OCI-LY7 (cell line): ENCODE data around the gene KCNH1. TPM values are rescaled to one million over a fixed set of nuclear protein-coding genes. Genes with fewer than 3 reads are reported as not detected.

Experiments
- BruUV-seq: library from RNA; stranded (reverse); fragments of 400-500 nt; replicated peaks from 2 replicates; lab custom pipeline; 2021; lab: Mats Ljungman, UMichigan
- CTCF ChIA-PET: fragments of 300-600 bp; sonication (Branson Sonifier 250); formaldehyde crosslinking; loops from one replicate; lab custom pipeline; 2022; ENCODE audit warnings: antibody characterized with exemption; ENCODE audit not compliant: unreplicated experiment; lab: Charles Lee
- POLR2A ChIA-PET: fragments of 300-600 bp; sonication (Branson Sonifier 250); formaldehyde crosslinking; loops from one replicate; lab custom pipeline; 2022; ENCODE audit warnings: antibody characterized with exemption; lab: Charles Lee
- DNase-seq: peaks from one replicate; pipeline ENCODE4 v3.0.0-alpha.2; 2015; ENCODE audit warnings: low spot score
- H2AFZ ChIP-seq: fragments of 200-600 bp; sonication (generic), shearing (Covaris generic); 2 replicates; pipeline ENCODE4 v1.6.1; 2014; ENCODE audit warnings: mild to moderate bottlenecking, antibody characterized with exemption, low read length, moderate library complexity
- H3K27ac ChIP-seq: fragments of 200-600 bp; sonication (generic); 2 replicates; pipeline ENCODE4 v1.5.1; 2014; ENCODE audit warnings: mixed run types, low read depth, mild to moderate bottlenecking, moderate library complexity, low read length, inconsistent platforms; ENCODE audit not compliant: poor library complexity, severe bottlenecking
- H3K36me3 ChIP-seq: fragments of 200-600 bp; sonication (generic); 2 replicates; pipeline ENCODE4 v1.6.1; 2014; ENCODE audit warnings: mild to moderate bottlenecking, antibody characterized with exemption, low read length, moderate library complexity, mixed read lengths; ENCODE audit not compliant: insufficient read depth
- H3K4me1 ChIP-seq: fragments of 200-600 bp; sonication (generic); 2 replicates; pipeline ENCODE4 v1.5.1; 2014; ENCODE audit warnings: mild to moderate bottlenecking, low read length; ENCODE audit not compliant: insufficient read depth, poor library complexity, severe bottlenecking
- H3K4me2 ChIP-seq: fragments of 200-600 bp; sonication (generic); 2 replicates; pipeline ENCODE4 v1.6.1; 2014; ENCODE audit warnings: mild to moderate bottlenecking, low read length
- H3K4me3 ChIP-seq: fragments of 200-600 bp; sonication (generic); 2 replicates; pipeline ENCODE4 v1.5.1; 2014; ENCODE audit warnings: mild to moderate bottlenecking, low read depth, low read length; ENCODE audit not compliant: poor library complexity, severe bottlenecking
- H3K79me2 ChIP-seq: fragments of 200-600 bp; sonication (generic); 2 replicates; pipeline ENCODE4 v1.6.1; 2016; ENCODE audit warnings: low read depth, mild to moderate bottlenecking, low read length, moderate library complexity, mixed read lengths; ENCODE audit not compliant: insufficient read depth
- H3K9me2 ChIP-seq: fragments of 200-600 bp; sonication (generic); 2 replicates; pipeline ENCODE4 v1.6.1; 2016; ENCODE audit warnings: mild to moderate bottlenecking, low read length, mixed read lengths; ENCODE audit not compliant: insufficient read depth
- H3K9me3 ChIP-seq: fragments of 200-600 bp; sonication (generic); 2 replicates; pipeline ENCODE4 v1.6.1; 2014; ENCODE audit warnings: mild to moderate bottlenecking, mixed run types, low read length, mixed read lengths
- H4K20me1 ChIP-seq: fragments of 200-600 bp; sonication (generic); 2 replicates; pipeline ENCODE4 v1.6.1; 2014; ENCODE audit warnings: mild to moderate bottlenecking, antibody characterized with exemption, low read length, moderate library complexity, mixed read lengths; ENCODE audit not compliant: insufficient read depth
- EZH2phosphoT487 ChIP-seq: fragments of 200-600 bp; sonication (generic); IDR thresholded peaks from 2 replicates; pipeline ENCODE4 v1.6.1; 2018; ENCODE audit warnings: low read depth, borderline replicate concordance, mild to moderate bottlenecking, mixed run types, antibody characterized with exemption, low read length, moderate library complexity, mixed read lengths
- intact Hi-C: fragments of 100-400 bp; cut with micrococcal nuclease; formaldehyde crosslinking; loops from one replicate; pipeline ENCODE4 v1.10.0; 2022; ENCODE audit not compliant: unreplicated experiment
- total RNA-seq, 2 experiments: library from RNA; depleted of rRNA in 1 of 2; stranded (reverse); fragments of >200 nt in 1 of 2; shearing (Covaris generic) in 1 of 2; gene quantifications; 2 replicates each; pipeline ENCODE4 v1.2.3, GENCODE V29; 2014 to 2022
- TF ChIP-seq, protein P1 (sequence below): fragments of 200-600 bp; sonication (generic); conservative IDR thresholded peaks from 2 replicates; pipeline ENCODE4 v1.5.1; 2014; ENCODE audit warnings: mild to moderate bottlenecking, antibody characterized with exemption, low read length, moderate library complexity, mixed read lengths

KCNH1 gene
- total RNA-seq, 2 experiments from 2014 or later = not detected

DNA sequence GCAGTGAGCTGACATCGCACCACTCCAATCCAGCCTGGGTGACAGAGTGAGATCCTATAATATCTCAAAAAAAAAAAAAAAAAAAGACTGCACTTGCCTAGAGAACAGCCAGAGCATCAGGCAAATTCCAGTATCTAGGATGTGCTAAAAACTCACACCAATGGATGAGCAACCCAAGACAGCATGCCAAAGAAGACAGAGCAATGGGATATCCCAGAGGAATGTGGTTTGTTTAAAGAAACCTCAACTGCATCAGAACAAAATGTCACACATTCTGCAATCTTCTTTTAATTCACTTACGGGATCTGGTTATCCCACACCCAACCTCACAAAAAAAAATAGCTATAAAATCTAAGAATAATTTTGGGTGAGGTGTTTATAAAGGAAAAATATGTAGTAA, 7.3 kb downstream of the KCNH1 start:
- no TSS peak for BruUV-seq
- CTCF ChIA-PET = no interaction called here
- no peak for DNase-seq
- intact Hi-C loops = no loop called here
- no peak overlapping the region for H2AFZ ChIP-seq
- H3K4me3 ChIP-seq = no peak overlapping the region
- H3K4me2 ChIP-seq = no peak overlapping the region
- H3K9me3 ChIP-seq = no peaks in the 10 kb centered on the region
- no peaks in the 10 kb centered on the region for H3K36me3 ChIP-seq
- TF ChIP-seq EZH2phosphoT487 = no peak
- TF ChIP-seq, protein P1, sequence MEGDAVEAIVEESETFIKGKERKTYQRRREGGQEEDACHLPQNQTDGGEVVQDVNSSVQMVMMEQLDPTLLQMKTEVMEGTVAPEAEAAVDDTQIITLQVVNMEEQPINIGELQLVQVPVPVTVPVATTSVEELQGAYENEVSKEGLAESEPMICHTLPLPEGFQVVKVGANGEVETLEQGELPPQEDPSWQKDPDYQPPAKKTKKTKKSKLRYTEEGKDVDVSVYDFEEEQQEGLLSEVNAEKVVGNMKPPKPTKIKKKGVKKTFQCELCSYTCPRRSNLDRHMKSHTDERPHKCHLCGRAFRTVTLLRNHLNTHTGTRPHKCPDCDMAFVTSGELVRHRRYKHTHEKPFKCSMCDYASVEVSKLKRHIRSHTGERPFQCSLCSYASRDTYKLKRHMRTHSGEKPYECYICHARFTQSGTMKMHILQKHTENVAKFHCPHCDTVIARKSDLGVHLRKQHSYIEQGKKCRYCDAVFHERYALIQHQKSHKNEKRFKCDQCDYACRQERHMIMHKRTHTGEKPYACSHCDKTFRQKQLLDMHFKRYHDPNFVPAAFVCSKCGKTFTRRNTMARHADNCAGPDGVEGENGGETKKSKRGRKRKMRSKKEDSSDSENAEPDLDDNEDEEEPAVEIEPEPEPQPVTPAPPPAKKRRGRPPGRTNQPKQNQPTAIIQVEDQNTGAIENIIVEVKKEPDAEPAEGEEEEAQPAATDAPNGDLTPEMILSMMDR = no peak
- no peak overlapping the region for H3K27ac ChIP-seq
- no peaks in the 10 kb centered on the region for H3K79me2 ChIP-seq
- H4K20me1 ChIP-seq = no peaks in the 10 kb centered on the region
- no peaks in the 10 kb centered on the region for H3K9me2 ChIP-seq
- POLR2A ChIA-PET = interaction anchor here (0.7 to 1.0 kb wide), 5 partner anchors 46 to 956 kb away, joined by 3 to 5 read pairs (median 5); no protein-coding TSS in a partner anchor
- no peaks in the 10 kb centered on the region for H3K4me1 ChIP-seq

DNA sequence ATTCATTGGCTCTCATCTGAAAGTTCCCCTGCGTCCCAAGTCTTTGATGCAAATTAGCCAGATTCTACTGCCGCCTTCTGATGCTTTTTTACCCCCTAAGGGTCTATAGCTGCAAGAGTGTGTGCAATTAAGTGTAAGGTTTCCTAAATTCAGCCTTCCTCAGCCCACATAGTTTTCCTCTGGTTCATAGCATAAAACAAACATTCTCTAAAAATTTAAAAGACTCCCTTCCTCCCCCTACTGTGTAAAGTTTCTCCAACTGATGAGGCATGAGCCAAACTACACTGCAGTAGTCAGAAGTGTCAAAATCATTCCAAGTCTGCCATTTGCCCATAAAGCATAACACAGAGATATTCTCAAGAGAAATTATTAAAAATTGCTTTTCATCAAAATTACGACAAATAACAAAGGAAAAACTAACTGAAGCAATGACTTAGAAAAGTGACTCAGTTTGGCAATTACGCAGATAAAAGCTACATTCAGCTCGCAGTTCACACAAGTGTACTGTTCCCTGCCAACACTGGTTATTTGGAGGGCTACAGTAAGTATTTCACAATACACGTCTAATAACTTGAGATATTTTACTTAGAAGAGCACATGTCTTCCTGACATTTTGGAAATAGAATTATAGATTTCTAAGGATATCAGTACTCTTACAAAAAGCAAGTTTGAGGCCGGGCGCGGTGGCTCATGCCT, 15.4 kb downstream of the KCNH1 start:
- Histone ChIP-seq H3K27ac (no peak overlapping the region), H3K4me1 (no peaks in the 10 kb centered on the region), H2AFZ (no peak overlapping the region), H3K4me2 (no peak overlapping the region), H3K9me3 (no peaks in the 10 kb centered on the region), H3K4me3 (no peak overlapping the region), H3K9me2 (no peaks in the 10 kb centered on the region), H3K79me2 (no peaks in the 10 kb centered on the region), H3K36me3 (no peaks in the 10 kb centered on the region), H4K20me1 (no peaks in the 10 kb centered on the region)
- POLR2A ChIA-PET = no interaction called here
- intact Hi-C loops = no loop called here
- CTCF ChIA-PET = no interaction called here
- no peak for DNase-seq
- no peak for TF ChIP-seq EZH2phosphoT487
- TF ChIP-seq, protein P1 = no peak
- BruUV-seq = no TSS peak

DNA sequence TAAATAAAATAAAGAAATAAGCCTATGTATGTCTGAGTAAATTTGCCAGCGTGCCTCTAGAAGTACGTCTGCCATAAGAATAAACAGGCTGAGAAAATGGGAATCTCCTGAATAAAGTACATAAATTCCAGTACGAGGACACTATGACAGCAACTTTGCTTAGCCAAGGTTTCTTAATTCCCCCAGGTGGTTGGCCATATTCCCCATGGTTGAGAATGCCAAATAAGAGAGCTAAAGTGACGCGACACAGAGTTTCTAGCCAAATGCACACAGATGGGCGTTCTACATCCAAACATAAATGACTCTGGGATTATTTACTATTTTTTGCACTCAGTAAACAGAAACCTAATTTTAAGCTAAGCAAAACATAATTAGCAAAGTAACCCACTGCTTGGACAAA, 19.5 kb downstream of the KCNH1 start:
- H3K79me2 ChIP-seq = no peaks in the 10 kb centered on the region
- POLR2A ChIA-PET = interaction anchor here (0.6 to 0.7 kb wide), 2 partner anchors 144 to 529 kb away, joined by 3 read pairs; no protein-coding TSS in a partner anchor
- H4K20me1 ChIP-seq = no peaks in the 10 kb centered on the region
- H3K36me3 ChIP-seq = no peaks in the 10 kb centered on the region
- H3K9me2 ChIP-seq = no peaks in the 10 kb centered on the region
- CTCF ChIA-PET = no interaction called here
- H3K4me1 ChIP-seq = no peaks in the 10 kb centered on the region
- H2AFZ ChIP-seq = no peak overlapping the region
- intact Hi-C loops = no loop called here
- BruUV-seq = no TSS peak
- H3K4me3 ChIP-seq = no peak overlapping the region
- TF ChIP-seq, protein P1 = no peak
- no peak for TF ChIP-seq EZH2phosphoT487
- no peak overlapping the region for H3K4me2 ChIP-seq
- no peak overlapping the region for H3K27ac ChIP-seq
- DNase-seq = no peak
- no peaks in the 10 kb centered on the region for H3K9me3 ChIP-seq
